BE2C (cell line): ENCODE measurements around the gene STK11.
A peak's percentile ranks its signal among the peaks of the same experiment; 100 is the strongest.
"Not testable (repeated sequence)": the region's sequence is repeated elsewhere in the genome, so short reads cannot be mapped to it uniquely, and the experiment has no call there.

ENCODE experiments used
- DNase-seq: peaks from one replicate; pipeline ENCODE4 v3.0.0-alpha.2; 2020
- H3K27me3 ChIP-seq: fragments of 250-450 bp; sonication (Bioruptor Pico); 2 replicates; pipeline ENCODE4 v1.5.1; 2020; ENCODE audit warnings: mild to moderate bottlenecking
- H3K36me3 ChIP-seq: fragments of 250-450 bp; sonication (Bioruptor Pico); 2 replicates; pipeline ENCODE4 v1.5.1; 2020; ENCODE audit warnings: mild to moderate bottlenecking
- H3K4me1 ChIP-seq: fragments of 250-450 bp; sonication (Bioruptor Pico); 2 replicates; pipeline ENCODE4 v1.5.1; 2020
- H3K4me3 ChIP-seq: 2 replicates; pipeline ENCODE4 v1.5.1; 2011; ENCODE audit warnings: low read depth, low read length
- H3K9me3 ChIP-seq: fragments of 250-450 bp; sonication (Bioruptor Pico); 2 replicates; pipeline ENCODE4 v1.5.1; 2020
- CTCF ChIP-seq: IDR thresholded peaks from 2 replicates; pipeline ENCODE4 v1.5.1; 2012; ENCODE audit warnings: mild to moderate bottlenecking, low read depth, low read length

Gene STK11

GRCh38 chr19:1245494-1246264 lies 40.1 kb downstream of the STK11 start:
- peaks cover 16% of the 10 kb centered on the region for H3K4me1 ChIP-seq
- no peaks in the 10 kb centered on the region; the same call in 1 of the 2 replicates for H3K9me3 ChIP-seq
- no peaks in the 10 kb centered on the region for H3K27me3 ChIP-seq
- TF ChIP-seq CTCF, result no peak
- no peak overlapping the region for H3K4me3 ChIP-seq
- DNase-seq, result no peak
- H3K36me3 ChIP-seq, result peaks cover 20% of the 10 kb centered on the region

- not testable (repeated sequence) for H3K4me3 ChIP-seq
These were observed 40.9 kb downstream of the STK11 start for GRCh38 chr19:1246265-1247087.

GRCh38 chr19:1247748-1248138 lies 42.2 kb downstream of the STK11 start:
- H3K27me3 ChIP-seq, result no peaks in the 10 kb centered on the region
- H3K36me3 ChIP-seq, result peaks cover 30% of the 10 kb centered on the region
- H3K9me3 ChIP-seq, result no peaks in the 10 kb centered on the region; the same call in 1 of the 2 replicates
- no peak for DNase-seq
- TF ChIP-seq CTCF, result no peak
- no peak overlapping the region; the same call in 1 of the 2 replicates for H3K4me3 ChIP-seq
- H3K4me1 ChIP-seq, result peaks cover 16% of the 10 kb centered on the region

More at GRCh38 chr19:1246265-1247087, 40.9 kb downstream of the STK11 start:
- H3K27me3 ChIP-seq, DNase-seq, H3K9me3 ChIP-seq: not testable (repeated sequence)
- H3K4me1 ChIP-seq, result peaks cover 16% of the 10 kb centered on the region
- peaks cover 25% of the 10 kb centered on the region for H3K36me3 ChIP-seq

GRCh38 chr19:1248139-1248785 lies 42.7 kb downstream of the STK11 start, which contains the start of gene MIDN:
Gene MIDN (plus strand): TSS chr19:1248583. CDS start chr19:1250297, 1,714 bp downstream.
- Histone ChIP-seq H3K27me3 (no peaks in the 10 kb centered on the region), H3K4me3 (peak within 1 kb of the TSS; percentile 65), H3K9me3 (no peaks in the 10 kb centered on the region; the same call in 1 of the 2 replicates), H3K4me1 (peaks cover 16% of the 10 kb centered on the region), H3K36me3 (peaks cover 31% of the 10 kb centered on the region)
- DNase-seq, result peak; percentile 84
- TF ChIP-seq CTCF, result no peak

- Histone ChIP-seq H3K4me1 (peaks cover 21% of the 10 kb centered on the region), H3K9me3 (no peaks in the 10 kb centered on the region; the same call in 1 of the 2 replicates), H3K4me3 (peak overlapping the region; percentile 65), H3K27me3 (no peaks in the 10 kb centered on the region), H3K36me3 (peaks cover 35% of the 10 kb centered on the region)
- TF ChIP-seq CTCF, result peak; percentile 58
- DNase-seq, result peak; percentile 85
These were observed 43.3 kb downstream of the STK11 start for GRCh38 chr19:1248786-1249297.
